Measurements from ENCODE around the gene UGGT1. TPM values are rescaled to one million over a fixed set of nuclear protein-coding genes. Genes with fewer than 3 reads are reported as not detected.

Gene UGGT1
- total and polyA plus RNA-seq, 2 donors (not counting 3 experiments of a cell fraction or from before 2014, with no cell fraction given): 27.6 to 83.2 TPM

DNA sequence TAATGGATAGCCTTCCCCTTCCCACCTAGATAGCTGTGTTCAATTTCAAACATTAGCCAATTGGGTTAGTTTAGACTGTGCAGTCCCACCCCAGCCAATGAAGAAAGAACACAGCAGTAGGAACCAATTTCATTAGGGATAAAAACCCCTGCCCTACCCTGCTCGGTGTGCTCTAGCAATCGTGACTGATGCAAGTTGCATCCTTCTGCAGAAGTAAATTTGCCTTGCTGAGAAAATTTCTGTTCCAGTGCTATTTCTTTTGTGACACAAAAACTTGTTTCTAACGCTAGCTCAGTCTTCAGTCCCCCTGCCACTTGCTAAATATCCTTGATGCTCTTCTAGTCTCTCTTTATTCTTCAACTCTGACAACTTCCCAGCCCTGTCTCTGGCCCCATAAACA lies 48.0 kb upstream of the UGGT1 start:
- H3K9me3 ChIP-seq (replicated peaks; ENCODE audit: control insufficient read depth, insufficient read depth, low read length): no peaks in the 10 kb centered on the region
- TF ChIP-seq MAX (IDR thresholded peaks at IDR 0.05; ENCODE audit: insufficient read depth, insufficient read length) (no peak), CTCF (IDR thresholded peaks at IDR 0.05; ENCODE audit: extremely low read depth in 1 of 2, insufficient read depth in 1 of 2, low read depth in 1 of 2, low read length in 2 of 2) (no peak), EZH2 (IDR thresholded peaks at IDR 0.05; ENCODE audit: borderline replicate concordance, low read depth, low read length, severe bottlenecking) (no peak), MYC (IDR thresholded peaks at IDR 0.05; ENCODE audit: low read depth, low read length) (no peak)
- no TSS peak for BruUV-seq (replicated peaks)
- no peak overlapping the region for H3K4me3 ChIP-seq (replicated peaks in 1 of 3; ENCODE audit: insufficient read depth in 1 of 3, low read depth in 1 of 3, low read length in 3 of 3)
- H3K79me2 ChIP-seq (ENCODE audit: control insufficient read depth, insufficient read depth, low read length): no peaks in the 10 kb centered on the region
- no peaks in the 10 kb centered on the region for H3K36me3 ChIP-seq (ENCODE audit: control insufficient read depth in 2 of 2, extremely low read depth in 1 of 2, insufficient read depth in 2 of 2, low read length in 2 of 2)
- H3K4me1 ChIP-seq (ENCODE audit: control insufficient read depth, extremely low read depth, insufficient read depth, low read length): no peaks in the 10 kb centered on the region
- intact Hi-C loops (cut with micrococcal nuclease): no loop called here
- POLR2A ChIA-PET: no interaction called here
- no peaks in the 10 kb centered on the region for H4K20me1 ChIP-seq (replicated peaks; ENCODE audit: control insufficient read depth, extremely low read depth, insufficient read depth, low read length)
- CTCF ChIA-PET: interaction anchor here (1.4 to 1.6 kb wide), 2 partner anchors 9 to 21 kb away, joined by 3 to 7 read pairs; no protein-coding TSS in a partner anchor
- H3K9ac ChIP-seq (replicated peaks; ENCODE audit: extremely low read depth, insufficient read depth, low read length): no peak overlapping the region
- FAIRE-seq (no peak), DNase-seq (ENCODE audit: low read depth, low spot score) (no peak)
- H3K9me1 ChIP-seq (replicated peaks; ENCODE audit: control insufficient read depth, extremely low read depth, insufficient read depth, low read length): no peaks in the 10 kb centered on the region
- H3K27me3 ChIP-seq (ENCODE audit: control insufficient read depth in 2 of 2, insufficient read depth in 2 of 2, low read length in 2 of 2): no peaks in the 10 kb centered on the region
- H2AFZ ChIP-seq (ENCODE audit: low read depth, low read length): no peak overlapping the region
- dilution Hi-C loops (cut with MboI; ENCODE audit: extremely low pct_ligation_motif_present, low sequenced_read_pairs): no loop called here
- no peak overlapping the region for H3K27ac ChIP-seq (ENCODE audit: insufficient read depth, low read depth, low read length)
- H3K4me2 ChIP-seq (ENCODE audit: insufficient read depth, low read length): no peak overlapping the region

DNA sequence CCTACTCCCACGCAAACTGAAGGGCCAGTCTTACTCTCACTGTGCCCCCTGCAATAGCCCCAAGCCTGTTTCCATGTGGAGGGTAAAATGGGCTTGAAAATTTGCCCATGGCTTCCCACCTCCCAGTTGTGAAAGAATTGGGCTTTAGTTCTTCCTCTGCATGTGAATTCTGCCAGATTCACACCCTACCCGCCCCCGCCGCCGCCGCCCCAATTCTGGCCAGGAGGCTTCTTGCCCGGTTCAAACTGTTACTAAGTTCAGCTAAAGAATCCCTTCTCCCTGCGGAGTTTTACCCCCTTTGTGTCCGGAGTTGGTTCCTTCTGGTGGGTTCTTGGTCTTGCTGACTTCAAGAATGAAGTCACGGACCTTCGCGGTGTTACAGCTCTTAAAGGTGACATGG lies 37.7 kb upstream of the UGGT1 start:
- H3K4me2 ChIP-seq (ENCODE audit: insufficient read depth, low read length): no peak overlapping the region
- H3K9ac ChIP-seq (replicated peaks; ENCODE audit: extremely low read depth, insufficient read depth, low read length): no peak overlapping the region
- H3K27me3 ChIP-seq (ENCODE audit: control insufficient read depth in 2 of 2, insufficient read depth in 2 of 2, low read length in 2 of 2): peaks cover 0 to 4% of the 10 kb centered on the region in 2 experiments
- ChIA-PET CTCF (interaction anchor here (0.9 to 4.0 kb wide), 3 partner anchors 9 to 126 kb away, joined by 3 to 17 read pairs (median 4); no protein-coding TSS in a partner anchor), POLR2A (no interaction called here)
- no peaks in the 10 kb centered on the region for H3K36me3 ChIP-seq (ENCODE audit: control insufficient read depth in 2 of 2, extremely low read depth in 1 of 2, insufficient read depth in 2 of 2, low read length in 2 of 2)
- dilution Hi-C loops (cut with MboI; ENCODE audit: extremely low pct_ligation_motif_present, low sequenced_read_pairs): no loop called here
- FAIRE-seq: no peak
- BruUV-seq (replicated peaks): no TSS peak
- no peak overlapping the region for H3K4me3 ChIP-seq (replicated peaks in 1 of 3; ENCODE audit: insufficient read depth in 1 of 3, low read depth in 1 of 3, low read length in 3 of 3)
- H3K79me2 ChIP-seq (ENCODE audit: control insufficient read depth, insufficient read depth, low read length): no peaks in the 10 kb centered on the region
- intact Hi-C loops (cut with micrococcal nuclease): no loop called here
- no peaks in the 10 kb centered on the region for H3K9me3 ChIP-seq (replicated peaks; ENCODE audit: control insufficient read depth, insufficient read depth, low read length)
- TF ChIP-seq FOS (IDR thresholded peaks at IDR 0.05; ENCODE audit: borderline replicate concordance, insufficient read depth, low read length): no peak
- no peak for TF ChIP-seq POLR2A (IDR thresholded peaks at IDR 0.05; ENCODE audit: low read depth, low read length)
- TF ChIP-seq JUN (IDR thresholded peaks at IDR 0.05; ENCODE audit: borderline replicate concordance, insufficient read depth, insufficient read length, low read depth): no peak
- no peak for TF ChIP-seq MAX (IDR thresholded peaks at IDR 0.05; ENCODE audit: insufficient read depth, insufficient read length)
- TF ChIP-seq GATA2 (IDR thresholded peaks at IDR 0.05; ENCODE audit: insufficient read depth, insufficient read length, low read depth, low read length): no peak
- TF ChIP-seq EZH2 (IDR thresholded peaks at IDR 0.05; ENCODE audit: borderline replicate concordance, low read depth, low read length, severe bottlenecking): no peak
- no peak for TF ChIP-seq POLR2AphosphoS5 (IDR thresholded peaks at IDR 0.05; ENCODE audit: insufficient read depth, low read depth, low read length)
- no peak for TF ChIP-seq CTCF (IDR thresholded peaks at IDR 0.05; ENCODE audit: extremely low read depth in 1 of 2, insufficient read depth in 1 of 2, low read depth in 1 of 2, low read length in 2 of 2)
- TF ChIP-seq MYC (IDR thresholded peaks at IDR 0.05; ENCODE audit: low read depth, low read length): no peak
- no peaks in the 10 kb centered on the region for H3K9me1 ChIP-seq (replicated peaks; ENCODE audit: control insufficient read depth, extremely low read depth, insufficient read depth, low read length)
- H4K20me1 ChIP-seq (replicated peaks; ENCODE audit: control insufficient read depth, extremely low read depth, insufficient read depth, low read length): no peaks in the 10 kb centered on the region
- DNase-seq (ENCODE audit: low read depth, low spot score): no peak
- H2AFZ ChIP-seq (ENCODE audit: low read depth, low read length): no peak overlapping the region
- no peak overlapping the region for H3K27ac ChIP-seq (ENCODE audit: insufficient read depth, low read depth, low read length)
- H3K4me1 ChIP-seq (ENCODE audit: control insufficient read depth, extremely low read depth, insufficient read depth, low read length): no peaks in the 10 kb centered on the region

All from endothelial cell of umbilical vein (primary cell).